DND-41 (cell line): ENCODE measurements around the gene EHMT1.

Experiments used
- ATAC-seq: fragments of 200-7000 bp; cut with Tn5 transposase; 3 replicates; pipeline ENCODE4 v1.9.1; 2021; ENCODE audit warnings: low read depth; ENCODE audit not compliant: insufficient read depth
- DNase-seq: peaks from one replicate; pipeline ENCODE4 v3.0.0-alpha.2; 2020
- H2AFZ ChIP-seq: 2 replicates; pipeline ENCODE4 v1.6.0; 2012; ENCODE audit warnings: low read depth, low read length
- H3K27ac ChIP-seq: 2 replicates; pipeline ENCODE4 v1.5.1; 2012; ENCODE audit warnings: low read length, inconsistent platforms
- H3K27me3 ChIP-seq: fragments of 200-600 bp; sonication (generic); 2 replicates; pipeline ENCODE4 v1.6.0; 2012; ENCODE audit warnings: low read length, mild to moderate bottlenecking, inconsistent platforms; ENCODE audit not compliant: insufficient read depth, poor library complexity
- H3K36me3 ChIP-seq: 2 replicates; pipeline ENCODE4 v1.5.1; 2012; ENCODE audit warnings: low read length, inconsistent platforms; ENCODE audit not compliant: insufficient read depth
- H3K4me1 ChIP-seq: 2 replicates; pipeline ENCODE4 v1.5.1; 2012; ENCODE audit warnings: mild to moderate bottlenecking, low read length; ENCODE audit not compliant: insufficient read depth
- H3K4me2 ChIP-seq: 2 replicates; pipeline ENCODE4 v1.6.0; 2012; ENCODE audit warnings: mild to moderate bottlenecking, moderate library complexity, low read length, inconsistent platforms; ENCODE audit not compliant: insufficient read depth
- H3K4me3 ChIP-seq, 2 experiments: fragments of 200-600 bp in 1 of 2; shearing (Covaris generic) in 1 of 2; 2 replicates each; pipeline ENCODE4 v1.5.1; 2012 to 2016; ENCODE audit warnings: inconsistent platforms in 2 of 2, low read length in 2 of 2, mild to moderate bottlenecking in 2 of 2, low read depth in 1 of 2, moderate library complexity in 1 of 2
- H3K79me2 ChIP-seq: 2 replicates; pipeline ENCODE4 v1.6.0; 2012; ENCODE audit warnings: low read length, inconsistent platforms; ENCODE audit not compliant: insufficient read depth
- H3K9ac ChIP-seq: 2 replicates; pipeline ENCODE4 v1.6.0; 2012; ENCODE audit warnings: low read depth, mild to moderate bottlenecking, inconsistent platforms, low read length, moderate library complexity
- H3K9me3 ChIP-seq: 2 replicates; pipeline ENCODE4 v1.5.1; 2012; ENCODE audit warnings: low read length, moderate library complexity, mild to moderate bottlenecking, inconsistent platforms; ENCODE audit not compliant: insufficient read depth, severe bottlenecking
- H4K20me1 ChIP-seq: 2 replicates; pipeline ENCODE4 v1.6.0; 2012; ENCODE audit warnings: low read length; ENCODE audit not compliant: insufficient read depth
- EZH2 ChIP-seq: IDR thresholded peaks from 3 replicates; pipeline ENCODE4 v1.6.1; 2012; ENCODE audit warnings: borderline replicate concordance, low read depth, mild to moderate bottlenecking, moderate library complexity, low read length, inconsistent platforms; ENCODE audit not compliant: severe bottlenecking
- TF ChIP-seq, protein P1 (sequence below): IDR thresholded peaks from 2 replicates; pipeline ENCODE4 v1.5.1; 2012; ENCODE audit warnings: borderline replicate concordance, low read length, moderate library complexity, mild to moderate bottlenecking; ENCODE audit not compliant: poor library complexity, severe bottlenecking; ENCODE audit errors: extremely low read depth

The EHMT1 gene

GRCh38 chr9:137688261-137688660 lies 69.5 kb downstream of the EHMT1 start:
- Histone ChIP-seq H3K9ac (no peak overlapping the region), H3K9me3 (no peaks in the 10 kb centered on the region), H3K36me3 (no peaks in the 10 kb centered on the region), H3K4me1 (no peaks in the 10 kb centered on the region), H4K20me1 (peaks cover 55% of the 10 kb centered on the region), H3K4me2 (no peak overlapping the region), H3K27ac (no peak overlapping the region), H3K27me3 (no peaks in the 10 kb centered on the region), H3K79me2 (peaks cover 94% of the 10 kb centered on the region), H2AFZ (no peak overlapping the region), H3K4me3 (no peak overlapping the region)
- no peak for ATAC-seq
- DNase-seq = no peak
- TF ChIP-seq, protein P1, sequence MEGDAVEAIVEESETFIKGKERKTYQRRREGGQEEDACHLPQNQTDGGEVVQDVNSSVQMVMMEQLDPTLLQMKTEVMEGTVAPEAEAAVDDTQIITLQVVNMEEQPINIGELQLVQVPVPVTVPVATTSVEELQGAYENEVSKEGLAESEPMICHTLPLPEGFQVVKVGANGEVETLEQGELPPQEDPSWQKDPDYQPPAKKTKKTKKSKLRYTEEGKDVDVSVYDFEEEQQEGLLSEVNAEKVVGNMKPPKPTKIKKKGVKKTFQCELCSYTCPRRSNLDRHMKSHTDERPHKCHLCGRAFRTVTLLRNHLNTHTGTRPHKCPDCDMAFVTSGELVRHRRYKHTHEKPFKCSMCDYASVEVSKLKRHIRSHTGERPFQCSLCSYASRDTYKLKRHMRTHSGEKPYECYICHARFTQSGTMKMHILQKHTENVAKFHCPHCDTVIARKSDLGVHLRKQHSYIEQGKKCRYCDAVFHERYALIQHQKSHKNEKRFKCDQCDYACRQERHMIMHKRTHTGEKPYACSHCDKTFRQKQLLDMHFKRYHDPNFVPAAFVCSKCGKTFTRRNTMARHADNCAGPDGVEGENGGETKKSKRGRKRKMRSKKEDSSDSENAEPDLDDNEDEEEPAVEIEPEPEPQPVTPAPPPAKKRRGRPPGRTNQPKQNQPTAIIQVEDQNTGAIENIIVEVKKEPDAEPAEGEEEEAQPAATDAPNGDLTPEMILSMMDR = no peak
- no peak for TF ChIP-seq EZH2

- no peak overlapping the region for H2AFZ ChIP-seq
- peaks cover 91% of the 10 kb centered on the region for H3K79me2 ChIP-seq
- TF ChIP-seq, protein P1 = no peak
- no peak for TF ChIP-seq EZH2
- no peaks in the 10 kb centered on the region for H3K36me3 ChIP-seq
- no peaks in the 10 kb centered on the region for H3K4me1 ChIP-seq
- H3K27ac ChIP-seq = no peak overlapping the region
- H3K4me3 ChIP-seq = no peak overlapping the region
- DNase-seq (no peak), ATAC-seq (no peak)
- H4K20me1 ChIP-seq = peaks cover 53% of the 10 kb centered on the region
- H3K4me2 ChIP-seq = no peak overlapping the region
- no peaks in the 10 kb centered on the region for H3K9me3 ChIP-seq
- no peaks in the 10 kb centered on the region for H3K27me3 ChIP-seq
- no peak overlapping the region for H3K9ac ChIP-seq
These were observed 69.9 kb downstream of the EHMT1 start for GRCh38 chr9:137688725-137689124.

DNA sequence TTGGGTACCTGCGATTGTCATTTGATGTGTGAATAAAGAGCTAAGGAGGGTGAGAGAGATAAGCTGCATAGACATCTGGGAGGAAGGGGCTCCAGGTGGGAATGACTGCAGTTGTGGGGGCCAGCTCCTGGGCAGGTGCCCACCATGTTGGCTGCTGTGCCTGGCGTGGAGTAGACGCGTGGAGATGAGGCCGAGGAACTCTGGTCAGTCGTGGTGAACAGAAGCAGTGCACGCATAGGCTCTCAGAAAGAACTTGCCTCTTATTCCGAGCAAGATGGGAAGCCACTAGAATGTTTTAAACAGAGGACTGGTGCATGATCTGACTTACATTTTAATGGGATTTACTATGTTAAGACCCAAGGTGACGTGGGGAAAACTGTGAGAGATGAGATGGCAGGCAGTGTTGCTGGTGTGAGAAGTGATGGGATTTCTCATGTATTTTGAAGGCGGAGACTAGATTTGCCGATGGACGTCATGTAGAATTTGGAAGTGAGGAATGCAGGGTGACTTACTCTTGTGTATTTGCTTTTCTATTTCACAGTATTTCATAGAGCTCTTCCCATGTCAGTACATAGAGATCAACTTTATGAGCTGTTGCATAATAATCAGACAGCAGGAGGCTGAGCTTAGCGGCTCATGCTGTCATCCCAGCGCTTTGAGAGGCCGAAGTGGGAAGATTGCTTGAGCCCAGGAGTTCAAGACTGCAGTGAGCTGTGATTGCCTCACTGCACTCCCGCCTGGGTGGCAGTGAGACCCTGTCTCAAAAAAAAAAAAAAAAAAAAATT lies 71.1 kb downstream of the EHMT1 start:
- H3K36me3 ChIP-seq = no peaks in the 10 kb centered on the region
- no peak overlapping the region for H2AFZ ChIP-seq
- peaks cover 60% of the 10 kb centered on the region for H4K20me1 ChIP-seq
- H3K79me2 ChIP-seq = peaks cover 91% of the 10 kb centered on the region
- H3K4me1 ChIP-seq = no peaks in the 10 kb centered on the region
- H3K4me3 ChIP-seq = no peak overlapping the region
- H3K9ac ChIP-seq = no peak overlapping the region
- no peak for DNase-seq
- no peaks in the 10 kb centered on the region for H3K9me3 ChIP-seq
- TF ChIP-seq, protein P1 = no peak
- no peak for TF ChIP-seq EZH2
- H3K27ac ChIP-seq = no peak overlapping the region
- no peaks in the 10 kb centered on the region for H3K27me3 ChIP-seq
- ATAC-seq = no peak
- H3K4me2 ChIP-seq = no peak overlapping the region
